ENCODE measurements around the gene TAP1.

The TAP1 gene

GRCh38 chr6:32819729-32820128 lies 33.8 kb downstream of the TAP1 start:
- no peak for TF ChIP-seq CTCF (IDR thresholded peaks at IDR 0.05)

- TF ChIP-seq CTCF (IDR thresholded peaks at IDR 0.05): no peak
These were observed 34.6 kb downstream of the TAP1 start for GRCh38 chr6:32818867-32819266.

GRCh38 chr6:32816746-32817204 lies 36.7 kb downstream of the TAP1 start, which contains the start of gene HLA-DOB:
Gene HLA-DOB (minus strand): TSS chr6:32817002. CDS start chr6:32816951, 51 bp downstream.
- no peak for TF ChIP-seq CTCF (IDR thresholded peaks at IDR 0.05)

DNA sequence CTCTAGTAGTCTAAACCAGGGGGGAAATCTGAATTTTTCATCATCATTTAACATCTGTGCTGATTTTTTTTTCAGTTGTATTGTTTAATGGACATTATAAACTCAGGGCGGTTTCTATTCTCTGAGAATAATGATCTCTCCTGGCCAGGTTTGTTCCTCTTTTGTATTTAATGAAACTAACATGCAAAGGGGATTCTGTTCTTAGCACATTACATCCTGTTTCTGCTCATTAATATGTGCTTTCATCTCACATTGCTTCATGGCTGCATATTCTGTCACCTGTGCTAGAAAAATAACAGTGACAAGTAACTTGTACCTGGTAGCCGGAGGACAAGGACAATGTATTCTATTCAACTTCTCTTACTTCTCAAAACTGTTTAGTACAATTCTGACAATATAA lies 37.5 kb downstream of the TAP1 start:
- no peak for TF ChIP-seq CTCF (IDR thresholded peaks at IDR 0.05)

GRCh38 chr6:32815115-32815514 lies 38.4 kb downstream of the TAP1 start:
- no peak for TF ChIP-seq CTCF (IDR thresholded peaks at IDR 0.05)

DNA sequence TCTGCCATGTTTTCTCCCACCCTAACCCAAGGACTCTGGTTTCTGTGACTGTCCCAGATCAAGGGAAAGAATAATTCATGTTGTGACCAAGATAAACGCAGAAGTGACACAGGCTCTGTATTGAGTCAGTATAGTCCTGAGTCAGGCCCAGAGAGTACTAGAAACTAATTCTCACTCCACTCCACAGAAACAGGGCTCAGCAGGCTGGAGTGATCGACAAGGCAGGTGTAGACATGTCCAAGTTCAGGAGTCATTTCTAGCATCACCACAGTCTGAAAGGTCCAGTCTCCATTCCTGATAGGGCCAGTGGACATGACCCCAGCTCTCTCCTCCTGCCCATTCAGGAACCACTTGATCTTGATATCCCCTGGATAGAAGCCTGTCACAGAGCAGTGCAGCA lies 39.4 kb downstream of the TAP1 start:
- TF ChIP-seq CTCF (IDR thresholded peaks at IDR 0.05): no peak

DNA sequence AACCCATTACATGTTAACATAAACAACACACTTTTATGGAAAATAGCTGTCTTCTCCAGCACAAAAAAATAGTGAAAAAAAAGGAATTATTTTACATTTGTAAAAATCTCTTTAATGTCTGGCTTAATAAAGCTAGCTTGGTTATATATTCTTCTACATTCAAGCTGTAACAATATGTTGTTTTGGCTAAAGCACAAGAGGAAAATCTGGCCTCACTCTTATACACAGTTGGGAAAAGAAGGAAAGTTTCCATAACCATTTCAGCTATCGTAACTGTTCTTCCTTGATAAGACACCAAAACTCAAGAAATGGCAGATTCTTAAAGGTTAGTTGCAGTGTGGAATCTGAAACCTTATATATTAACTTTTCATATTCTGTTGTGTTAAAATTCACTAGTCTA lies 44.3 kb downstream of the TAP1 start:
- TF ChIP-seq CTCF (IDR thresholded peaks at IDR 0.05): no peak

- no peak for TF ChIP-seq CTCF (IDR thresholded peaks at IDR 0.05)
These were observed 46.4 kb downstream of the TAP1 start for GRCh38 chr6:32807020-32807580.

Data from LNCAP (cell line).